ENCODE measurements around the gene FLT4. TPM values are rescaled to one million over a fixed set of nuclear protein-coding genes. Genes with fewer than 3 reads are reported as not detected.

The FLT4 gene
- total RNA-seq, 1 donor from 2014 or later = 5.8 TPM

- intact Hi-C loops (cut with DNase I) = no loop called here
- DNase-seq (ENCODE audit: low spot score) = no peak
Observed at GRCh38 chr5:180612683-180613082, 36.7 kb downstream of the FLT4 start.

GRCh38 chr5:180611140-180611850 is 38.1 kb downstream of the FLT4 start:
- no peak for DNase-seq (ENCODE audit: low spot score)
- intact Hi-C loops (cut with DNase I) = no loop called here

DNA sequence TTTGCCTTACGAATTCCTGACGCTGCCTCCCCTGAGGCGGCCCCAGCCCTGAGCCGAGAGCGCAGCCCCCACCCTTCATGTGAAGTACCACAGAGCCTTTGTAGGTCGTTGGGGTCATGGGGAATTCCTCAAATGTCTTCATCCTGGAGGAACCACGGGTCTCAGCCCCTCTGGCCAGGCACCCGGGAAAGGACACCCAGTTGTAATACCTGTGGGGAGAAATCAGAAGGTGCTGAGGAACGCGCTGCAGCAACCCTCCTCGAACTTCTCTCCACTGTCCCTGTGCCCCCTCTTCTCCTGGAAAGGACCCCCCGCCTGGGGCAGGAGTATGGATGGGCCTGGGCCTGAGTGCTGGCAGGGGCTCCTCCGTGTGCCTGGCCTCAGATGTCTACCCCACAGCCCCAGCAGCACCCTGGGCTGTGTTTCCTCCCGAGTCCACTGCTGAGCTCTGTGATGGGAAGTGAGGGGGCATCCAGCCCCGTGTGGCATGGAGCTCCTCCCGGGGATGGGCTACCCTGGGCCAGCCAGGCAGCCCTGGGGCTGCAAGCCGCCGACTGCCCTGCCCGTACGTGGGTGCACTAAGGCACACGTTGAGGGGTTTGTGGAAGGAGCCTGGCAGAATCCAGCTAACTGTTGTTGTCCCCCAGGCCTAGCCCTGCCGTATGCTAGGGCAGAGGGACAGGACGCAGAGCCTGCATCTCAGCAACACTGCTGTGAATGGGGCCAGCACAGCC is 39.4 kb downstream of the FLT4 start:
- no peak for DNase-seq (ENCODE audit: low spot score)
- intact Hi-C loops (cut with DNase I) = no loop called here

GRCh38 chr5:180609386-180609785 is 40.0 kb downstream of the FLT4 start:
- intact Hi-C loops (cut with DNase I) = no loop called here
- DNase-seq (ENCODE audit: low spot score) = no peak

- DNase-seq (ENCODE audit: low spot score) = no peak
- intact Hi-C loops (cut with DNase I) = no loop called here
Observed at GRCh38 chr5:180608572-180609310, 40.7 kb downstream of the FLT4 start.

GRCh38 chr5:180607861-180608571 is 41.4 kb downstream of the FLT4 start:
- intact Hi-C loops (cut with DNase I) = no loop called here
- DNase-seq (ENCODE audit: low spot score) = peak; percentile 53

- DNase-seq (ENCODE audit: low spot score) = peak; percentile 26
- intact Hi-C loops (cut with DNase I) = no loop called here
Observed at GRCh38 chr5:180606215-180606785, 43.1 kb downstream of the FLT4 start.

- DNase-seq (ENCODE audit: low spot score) = peak; percentile 72
- intact Hi-C loops (cut with DNase I) = no loop called here
Observed at GRCh38 chr5:180605554-180606214, 43.7 kb downstream of the FLT4 start.

GRCh38 chr5:180604271-180604670 is 45.1 kb downstream of the FLT4 start:
- intact Hi-C loops (cut with DNase I) = no loop called here
- DNase-seq (ENCODE audit: low spot score) = peak; percentile 59

DNA sequence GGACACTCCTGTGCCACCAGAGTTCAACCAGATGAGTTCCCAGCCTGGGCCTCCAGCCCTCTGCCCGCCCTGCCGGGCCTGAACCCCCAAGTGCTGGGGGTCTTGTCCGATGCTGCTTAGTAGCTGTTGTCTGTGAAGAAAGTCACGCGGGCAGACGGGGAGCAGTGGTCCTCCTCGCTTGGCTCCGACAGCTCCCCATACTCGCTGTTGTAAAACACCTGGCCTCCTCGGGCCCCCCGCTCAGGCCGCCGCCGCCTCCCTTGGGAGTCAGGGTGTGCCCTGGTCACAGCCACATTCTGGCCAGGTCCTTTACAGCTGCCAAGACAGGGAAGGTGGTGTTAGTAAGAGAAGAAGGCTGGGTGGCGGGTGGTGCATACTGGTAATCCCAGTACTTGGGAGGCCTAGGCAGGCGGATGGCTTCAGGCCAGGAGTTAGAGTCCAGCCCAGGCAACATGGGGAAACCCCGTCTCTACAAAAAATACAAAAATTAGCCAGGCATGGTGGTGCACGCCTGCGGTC is 46.3 kb downstream of the FLT4 start:
- peak; percentile 65 for DNase-seq (ENCODE audit: low spot score)
- intact Hi-C loops (cut with DNase I) = no loop called here

DNA sequence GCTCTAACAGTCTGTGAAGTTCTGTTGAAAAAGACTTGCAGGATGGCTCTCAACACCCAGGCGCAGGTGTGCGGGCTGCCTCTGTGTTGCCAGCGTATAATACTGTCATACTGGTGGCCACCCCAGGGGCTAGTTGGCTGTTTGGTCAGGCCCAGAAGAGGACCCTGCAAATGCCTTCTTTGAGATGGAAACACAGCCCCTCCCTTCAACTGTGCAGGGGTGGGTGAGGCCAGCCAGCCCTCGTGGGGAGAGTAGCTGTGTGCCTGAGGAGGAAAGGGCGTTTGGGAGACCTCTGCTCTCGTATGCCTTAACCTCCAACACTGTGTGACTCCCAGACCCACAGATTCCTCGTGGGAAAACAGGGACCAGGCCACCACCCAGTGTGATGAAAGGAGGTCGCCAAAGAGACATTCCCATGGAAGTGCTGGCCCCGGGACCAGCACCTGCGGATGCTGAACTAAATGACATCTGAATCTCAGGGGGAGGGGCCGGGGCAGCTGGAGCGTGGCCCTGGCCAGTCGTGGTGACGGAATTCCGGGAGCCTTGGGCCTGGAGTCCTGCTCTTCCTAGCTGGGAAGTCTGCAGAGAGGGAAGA is 46.8 kb downstream of the FLT4 start:
- intact Hi-C loops (cut with DNase I) = no loop called here
- peak; percentile 6 for DNase-seq (ENCODE audit: low spot score)

DNA sequence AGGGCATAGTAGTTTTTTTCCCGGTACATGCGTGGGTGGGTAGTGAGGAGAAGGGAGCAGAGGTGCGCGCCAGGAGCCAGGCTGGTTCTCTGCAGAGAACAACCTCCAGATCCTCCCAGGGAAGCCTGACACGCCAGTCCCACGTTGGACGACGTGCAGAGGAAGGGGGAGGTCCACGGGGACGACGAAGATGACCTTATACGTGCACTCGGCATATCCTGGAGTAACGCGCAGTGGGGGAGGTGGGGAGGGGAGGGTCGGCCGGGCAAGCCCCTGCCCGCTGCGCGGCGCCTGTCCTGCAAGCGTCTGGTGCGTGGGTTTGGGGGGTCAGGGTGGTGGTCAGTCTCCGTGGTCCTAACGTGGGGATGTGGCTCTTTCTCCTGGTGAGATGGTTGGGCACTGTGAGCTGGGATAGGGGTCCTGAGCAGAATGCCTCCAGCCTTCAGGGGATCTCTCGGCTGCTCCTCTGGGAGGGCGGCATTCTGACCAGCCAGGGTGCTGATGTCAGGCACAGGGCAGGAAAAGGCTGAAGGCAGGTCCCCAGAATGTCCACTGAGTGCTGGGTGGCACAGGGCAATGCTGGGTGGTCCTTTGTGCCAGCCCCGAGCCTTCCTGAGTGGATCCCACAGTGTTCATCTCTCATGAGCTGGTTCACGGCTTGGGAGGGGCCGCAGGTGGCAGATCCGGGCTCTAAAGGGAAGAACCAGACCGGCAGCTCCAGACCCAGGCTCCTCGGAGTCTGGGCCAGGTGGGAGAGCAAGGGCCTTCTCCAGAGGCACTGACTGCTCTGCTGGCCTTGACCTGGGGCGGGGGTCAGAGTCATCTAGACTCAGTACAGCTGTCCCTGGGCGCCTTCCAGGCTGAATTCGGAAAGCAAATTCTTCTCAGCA is 47.6 kb downstream of the FLT4 start:
- peak; percentile 66 for DNase-seq (ENCODE audit: low spot score)
- intact Hi-C loops (cut with DNase I) = no loop called here

- DNase-seq (ENCODE audit: low spot score) = peak; percentile 68
- intact Hi-C loops (cut with DNase I) = no loop called here
Observed at GRCh38 chr5:180600554-180601041, 48.8 kb downstream of the FLT4 start.

DNA sequence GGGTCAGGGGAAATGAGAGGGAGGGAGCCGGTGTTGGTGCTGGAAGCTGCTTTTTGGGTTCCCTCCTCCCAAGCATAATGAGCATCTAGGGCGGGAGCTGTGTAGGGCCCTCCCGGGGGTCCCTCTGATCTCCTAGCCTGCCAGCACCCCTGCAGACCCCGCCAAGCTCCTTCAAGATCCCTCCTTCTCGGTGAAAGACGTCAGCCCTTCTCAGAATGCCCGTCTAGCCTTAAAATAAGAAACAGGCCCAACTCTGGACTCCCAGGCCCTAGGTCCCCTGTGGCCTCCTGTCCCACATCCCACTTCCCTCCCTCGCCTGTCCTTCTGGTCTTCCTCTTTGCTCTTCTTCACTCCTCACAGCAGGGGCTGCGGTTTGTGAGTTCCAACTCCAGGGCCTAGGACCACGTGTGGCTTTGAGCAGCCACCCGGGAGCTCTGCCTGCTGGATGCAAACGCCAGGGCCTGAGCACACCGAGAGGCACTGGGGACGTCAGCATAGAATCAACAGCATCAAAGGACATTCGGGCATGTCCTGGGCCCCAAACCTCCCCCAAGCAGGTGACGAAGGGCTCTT is 49.3 kb downstream of the FLT4 start:
- DNase-seq (ENCODE audit: low spot score) = peak; percentile 15
- intact Hi-C loops (cut with DNase I) = no loop called here

GRCh38 chr5:180599590-180599914 is 49.8 kb downstream of the FLT4 start:
- intact Hi-C loops (cut with DNase I) = no loop called here
- DNase-seq (ENCODE audit: low spot score) = peak; percentile 47

GRCh38 chr5:180598797-180599589 is 50.4 kb downstream of the FLT4 start:
- DNase-seq (ENCODE audit: low spot score) = peak; percentile 51
- intact Hi-C loops (cut with DNase I) = no loop called here

All from cardiac septum (tissue), 1 donor.